Keratinocyte (primary cell): ENCODE measurements around the gene LRFN3. TPM values are rescaled to one million over a fixed set of nuclear protein-coding genes. Genes with fewer than 3 reads are reported as not detected.

Source experiments
- DNase-seq: peaks from one replicate; pipeline ENCODE4 v3.0.0-alpha.2; 2011; ENCODE audit warnings: low read depth, missing footprints, low spot score
- FAIRE-seq: peaks from 2 replicates; lab custom pipeline; 2011; peaks lifted over from hg19 to GRCh38; lab: Jason Lieb, UNC
- H2AFZ ChIP-seq: 2 replicates; pipeline ENCODE4 v1.6.0; 2012; ENCODE audit warnings: low read length, control low read depth, inconsistent platforms; ENCODE audit not compliant: control insufficient read depth
- H3K27ac ChIP-seq: 2 replicates; pipeline ENCODE4 v1.5.1; 2011; ENCODE audit warnings: low read length; ENCODE audit not compliant: control insufficient read depth, insufficient read depth
- H3K27me3 ChIP-seq: 3 replicates; pipeline ENCODE4 v1.6.0; 2011; ENCODE audit warnings: low read length; ENCODE audit not compliant: control insufficient read depth, insufficient read depth; ENCODE audit errors: extremely low read depth
- H3K36me3 ChIP-seq, 2 experiments: 2 replicates in 1 of 2; 3 replicates in 1 of 2; pipeline ENCODE4 v1.5.1; 2011; ENCODE audit warnings: low read length in 2 of 2, mild to moderate bottlenecking in 1 of 2; ENCODE audit not compliant: control insufficient read depth in 2 of 2, insufficient read depth in 2 of 2; ENCODE audit errors: extremely low read depth in 1 of 2
- H3K4me1 ChIP-seq: 3 replicates; pipeline ENCODE4 v1.5.1; 2011; ENCODE audit warnings: low read length; ENCODE audit not compliant: control insufficient read depth, insufficient read depth; ENCODE audit errors: extremely low read depth
- H3K4me2 ChIP-seq: 3 replicates; pipeline ENCODE4 v1.6.0; 2011; ENCODE audit warnings: low read depth, low read length; ENCODE audit not compliant: control insufficient read depth, insufficient read depth; ENCODE audit errors: extremely low read depth
- H3K4me3 ChIP-seq, 3 experiments: fragments of 200-600 bp in 1 of 3; sonication (generic) in 1 of 3; 2 replicates in 2 of 3; 3 replicates in 1 of 3; pipeline ENCODE4 v1.5.1; 2011 to 2016; ENCODE audit warnings: low read length in 3 of 3, mild to moderate bottlenecking in 3 of 3, control low read depth in 2 of 3, inconsistent platforms in 1 of 3, low read depth in 1 of 3, mixed read lengths in 1 of 3, mixed run types in 1 of 3, moderate library complexity in 1 of 3; ENCODE audit not compliant: control insufficient read depth in 2 of 3, insufficient read depth in 2 of 3; ENCODE audit errors: extremely low read depth in 1 of 3
- H3K79me2 ChIP-seq: 2 replicates; pipeline ENCODE4 v1.6.0; 2012; ENCODE audit warnings: low read length; ENCODE audit not compliant: control insufficient read depth, insufficient read depth
- H3K9ac ChIP-seq: 3 replicates; pipeline ENCODE4 v1.6.0; 2011; ENCODE audit warnings: low read length; ENCODE audit not compliant: control insufficient read depth, insufficient read depth; ENCODE audit errors: extremely low read depth
- H3K9me1 ChIP-seq: 3 replicates; pipeline ENCODE4 v1.6.0; 2011; ENCODE audit warnings: low read length; ENCODE audit not compliant: control insufficient read depth, insufficient read depth; ENCODE audit errors: extremely low read depth
- H3K9me3 ChIP-seq: 2 replicates; pipeline ENCODE4 v1.5.1; 2012; ENCODE audit warnings: low read depth, low read length; ENCODE audit not compliant: control insufficient read depth
- H4K20me1 ChIP-seq: 3 replicates; pipeline ENCODE4 v1.6.0; 2011; ENCODE audit warnings: low read length; ENCODE audit not compliant: control insufficient read depth, insufficient read depth; ENCODE audit errors: extremely low read depth
- EZH2 ChIP-seq: IDR thresholded peaks from one replicate; pipeline ENCODE4 v1.6.1; 2012; ENCODE audit warnings: inconsistent platforms, mild to moderate bottlenecking, low read length, moderate library complexity
- dilution Hi-C: fragments of 300-500 bp; cut with MboI; formaldehyde crosslinking; loops from one replicate; pipeline ENCODE4 v1.7.0; 2020; ENCODE audit warnings: low sequenced_read_pairs; ENCODE audit not compliant: extremely low pct_ligation_motif_present
- polyA plus RNA-seq, 5 experiments: library from polyadenylated mRNA; depleted of rRNA in 3 of 5; stranded (reverse) in 3 of 5; stranded (forward) in 1 of 5; unstranded in 1 of 5; fragments of >200 nt; gene quantifications; 1 replicate in 1 of 5; 2 replicates in 3 of 5; 3 replicates in 1 of 5; pipeline versions ENCODE4 v1.2.1 to v1.2.3, GENCODE V29; 2011 to 2012; ENCODE audit warnings: missing spikeins in 2 of 5, low read depth in 1 of 5, low replicate concordance in 1 of 5
- TF ChIP-seq, protein P1 (sequence below), 3 experiments: IDR thresholded peaks in 1 of 3; conservative IDR thresholded peaks in 1 of 3; optimal IDR thresholded peaks in 1 of 3; 2 replicates in 2 of 3; 3 replicates in 1 of 3; pipeline versions ENCODE3 to v1.5.1; 2011; ENCODE audit warnings: low read length in 3 of 3, mild to moderate bottlenecking in 3 of 3, moderate library complexity in 2 of 3, control low read depth in 1 of 3, inconsistent platforms in 1 of 3; ENCODE audit not compliant: insufficient read depth in 2 of 3; ENCODE audit errors: extremely low read depth in 1 of 3

The LRFN3 gene
- polyA plus RNA-seq, 1 donor (not counting 4 experiments of a cell fraction or from before 2014, with no cell fraction given) = 0.73 TPM

DNA sequence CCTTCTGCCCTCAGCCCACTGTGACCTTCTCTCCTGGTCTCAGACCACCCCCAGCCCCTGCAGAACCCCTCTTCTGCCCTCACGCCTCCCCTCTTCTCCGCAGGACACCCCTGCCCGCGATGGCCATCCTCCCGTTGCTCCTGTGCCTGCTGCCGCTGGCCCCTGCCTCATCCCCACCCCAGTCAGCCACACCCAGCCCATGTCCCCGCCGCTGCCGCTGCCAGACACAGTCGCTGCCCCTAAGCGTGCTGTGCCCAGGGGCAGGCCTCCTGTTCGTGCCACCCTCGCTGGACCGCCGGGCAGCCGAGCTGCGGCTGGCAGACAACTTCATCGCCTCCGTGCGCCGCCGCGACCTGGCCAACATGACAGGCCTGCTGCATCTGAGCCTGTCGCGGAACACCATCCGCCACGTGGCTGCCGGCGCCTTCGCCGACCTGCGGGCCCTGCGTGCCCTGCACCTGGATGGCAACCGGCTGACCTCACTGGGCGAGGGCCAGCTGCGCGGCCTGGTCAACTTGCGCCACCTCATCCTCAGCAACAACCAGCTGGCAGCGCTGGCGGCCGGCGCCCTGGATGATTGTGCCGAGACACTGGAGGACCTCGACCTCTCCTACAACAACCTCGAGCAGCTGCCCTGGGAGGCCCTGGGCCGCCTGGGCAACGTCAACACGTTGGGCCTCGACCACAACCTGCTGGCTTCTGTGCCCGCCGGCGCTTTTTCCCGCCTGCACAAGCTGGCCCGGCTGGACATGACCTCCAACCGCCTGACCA is 3.3 kb downstream of the LRFN3 start:
- Histone ChIP-seq H3K9ac (no peak overlapping the region), H3K79me2 (peaks cover 9% of the 10 kb centered on the region), H3K4me1 (peaks cover 19% of the 10 kb centered on the region), H3K9me1 (no peaks in the 10 kb centered on the region), H3K9me3 (no peaks in the 10 kb centered on the region), H3K27me3 (no peaks in the 10 kb centered on the region), H3K4me3 (no peak overlapping the region), H2AFZ (no peak overlapping the region), H4K20me1 (no peaks in the 10 kb centered on the region), H3K4me2 (no peak overlapping the region), H3K27ac (no peak overlapping the region), H3K36me3 (peaks cover 0 to 1% of the 10 kb centered on the region in 2 experiments)
- TF ChIP-seq EZH2 = no peak
- TF ChIP-seq, protein P1, sequence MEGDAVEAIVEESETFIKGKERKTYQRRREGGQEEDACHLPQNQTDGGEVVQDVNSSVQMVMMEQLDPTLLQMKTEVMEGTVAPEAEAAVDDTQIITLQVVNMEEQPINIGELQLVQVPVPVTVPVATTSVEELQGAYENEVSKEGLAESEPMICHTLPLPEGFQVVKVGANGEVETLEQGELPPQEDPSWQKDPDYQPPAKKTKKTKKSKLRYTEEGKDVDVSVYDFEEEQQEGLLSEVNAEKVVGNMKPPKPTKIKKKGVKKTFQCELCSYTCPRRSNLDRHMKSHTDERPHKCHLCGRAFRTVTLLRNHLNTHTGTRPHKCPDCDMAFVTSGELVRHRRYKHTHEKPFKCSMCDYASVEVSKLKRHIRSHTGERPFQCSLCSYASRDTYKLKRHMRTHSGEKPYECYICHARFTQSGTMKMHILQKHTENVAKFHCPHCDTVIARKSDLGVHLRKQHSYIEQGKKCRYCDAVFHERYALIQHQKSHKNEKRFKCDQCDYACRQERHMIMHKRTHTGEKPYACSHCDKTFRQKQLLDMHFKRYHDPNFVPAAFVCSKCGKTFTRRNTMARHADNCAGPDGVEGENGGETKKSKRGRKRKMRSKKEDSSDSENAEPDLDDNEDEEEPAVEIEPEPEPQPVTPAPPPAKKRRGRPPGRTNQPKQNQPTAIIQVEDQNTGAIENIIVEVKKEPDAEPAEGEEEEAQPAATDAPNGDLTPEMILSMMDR (optimal IDR thresholded peaks at IDR 0.05 in 1 of 3, IDR thresholded peaks at IDR 0.05 in 1 of 3, conservative IDR thresholded peaks at IDR 0.05 in 1 of 3; ENCODE audit: extremely low read depth in 1 of 3, insufficient read depth in 2 of 3, low read length in 3 of 3) = no peak
- FAIRE-seq (no peak), DNase-seq (no peak)
- dilution Hi-C loops = no loop called here

DNA sequence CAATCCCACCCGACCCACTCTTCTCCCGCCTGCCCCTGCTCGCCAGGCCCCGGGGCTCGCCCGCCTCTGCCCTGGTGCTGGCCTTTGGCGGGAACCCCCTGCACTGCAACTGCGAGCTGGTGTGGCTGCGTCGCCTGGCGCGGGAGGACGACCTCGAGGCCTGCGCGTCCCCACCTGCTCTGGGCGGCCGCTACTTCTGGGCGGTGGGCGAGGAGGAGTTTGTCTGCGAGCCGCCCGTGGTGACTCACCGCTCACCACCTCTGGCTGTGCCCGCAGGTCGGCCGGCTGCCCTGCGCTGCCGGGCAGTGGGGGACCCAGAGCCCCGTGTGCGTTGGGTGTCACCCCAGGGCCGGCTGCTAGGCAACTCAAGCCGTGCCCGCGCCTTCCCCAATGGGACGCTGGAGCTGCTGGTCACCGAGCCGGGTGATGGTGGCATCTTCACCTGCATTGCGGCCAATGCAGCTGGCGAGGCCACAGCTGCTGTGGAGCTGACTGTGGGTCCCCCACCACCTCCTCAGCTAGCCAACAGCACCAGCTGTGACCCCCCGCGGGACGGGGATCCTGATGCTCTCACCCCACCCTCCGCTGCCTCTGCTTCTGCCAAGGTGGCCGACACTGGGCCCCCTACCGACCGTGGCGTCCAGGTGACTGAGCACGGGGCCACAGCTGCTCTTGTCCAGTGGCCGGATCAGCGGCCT is 4.1 kb downstream of the LRFN3 start:
- H3K9ac ChIP-seq = no peak overlapping the region
- no peak for DNase-seq
- H3K9me3 ChIP-seq = no peaks in the 10 kb centered on the region
- H3K9me1 ChIP-seq = no peaks in the 10 kb centered on the region
- no peak overlapping the region for H3K27ac ChIP-seq
- peaks cover 9% of the 10 kb centered on the region for H3K79me2 ChIP-seq
- H2AFZ ChIP-seq = no peak overlapping the region
- H3K4me3 ChIP-seq = no peak overlapping the region
- TF ChIP-seq EZH2 = no peak
- TF ChIP-seq, protein P1 (optimal IDR thresholded peaks at IDR 0.05 in 1 of 3, IDR thresholded peaks at IDR 0.05 in 1 of 3, conservative IDR thresholded peaks at IDR 0.05 in 1 of 3; ENCODE audit: extremely low read depth in 1 of 3, insufficient read depth in 2 of 3, low read length in 3 of 3) = no peak
- no peaks in the 10 kb centered on the region for H4K20me1 ChIP-seq
- H3K4me2 ChIP-seq = no peak overlapping the region
- no peaks in the 10 kb centered on the region for H3K27me3 ChIP-seq
- peaks cover 19% of the 10 kb centered on the region for H3K4me1 ChIP-seq
- H3K36me3 ChIP-seq = peaks cover 0 to 1% of the 10 kb centered on the region in 2 experiments
- dilution Hi-C loops = no loop called here
- FAIRE-seq = no peak
